GM18867 (cell line): ENCODE data around the gene FCN2.

Experiments used
- ATAC-seq: cut with Tn5 transposase; IDR thresholded peaks from one replicate; pipeline ENCODE4 v1.9.1; 2021; ENCODE audit warnings: mild to moderate bottlenecking, moderate library complexity; ENCODE audit not compliant: unreplicated experiment

Gene FCN2

GRCh38 chr9:134887686-134888602, 7.3 kb downstream of the FCN2 start:
- ATAC-seq = no peak

GRCh38 chr9:134888603-134889190, 8.1 kb downstream of the FCN2 start:
- no peak for ATAC-seq

GRCh38 chr9:134889386-134890154, 9.0 kb downstream of the FCN2 start:
- ATAC-seq = no peak

GRCh38 chr9:134890155-134890495, 9.5 kb downstream of the FCN2 start:
- no peak for ATAC-seq

- ATAC-seq = no peak
Observed at GRCh38 chr9:134891053-134891452, 10.4 kb downstream of the FCN2 start.

- no peak for ATAC-seq
Observed at GRCh38 chr9:134891713-134892112, 11.1 kb downstream of the FCN2 start.

GRCh38 chr9:134892221-134892620, 11.6 kb downstream of the FCN2 start:
- no peak for ATAC-seq

- no peak for ATAC-seq
Observed at GRCh38 chr9:134892820-134893420, 12.3 kb downstream of the FCN2 start.

GRCh38 chr9:134894136-134894860, 13.7 kb downstream of the FCN2 start:
- no peak for ATAC-seq

- no peak for ATAC-seq
Observed at GRCh38 chr9:134895097-134895496, 14.5 kb downstream of the FCN2 start.

- ATAC-seq = no peak
Observed at GRCh38 chr9:134895567-134895907, 14.9 kb downstream of the FCN2 start.

- no peak for ATAC-seq
Observed at GRCh38 chr9:134895908-134896833, 15.6 kb downstream of the FCN2 start.

- no peak for ATAC-seq
Observed at GRCh38 chr9:134896834-134897583, 16.4 kb downstream of the FCN2 start.

- ATAC-seq = no peak
Observed at GRCh38 chr9:134897584-134898170, 17.1 kb downstream of the FCN2 start.

GRCh38 chr9:134898319-134898718, 17.7 kb downstream of the FCN2 start:
- no peak for ATAC-seq

GRCh38 chr9:134899168-134899567, 18.6 kb downstream of the FCN2 start:
- no peak for ATAC-seq

GRCh38 chr9:134899818-134900217, 19.2 kb downstream of the FCN2 start:
- no peak for ATAC-seq

GRCh38 chr9:134902936-134903335, 22.3 kb downstream of the FCN2 start:
- no peak for ATAC-seq
